Endodermal cell (in vitro differentiated cells): Measurements from ENCODE around the gene ABLIM2. TPM values are rescaled to one million over a fixed set of nuclear protein-coding genes. Genes with fewer than 3 reads are reported as not detected.

Source experiments
- DNase-seq: peaks from one replicate; pipeline ENCODE4 v3.0.0-alpha.2; 2017
- H3K27ac ChIP-seq: 2 replicates; pipeline ENCODE4 v1.5.1; 2013; ENCODE audit warnings: mild to moderate bottlenecking, low read depth, low read length, moderate library complexity
- H3K27me3 ChIP-seq: 2 replicates; pipeline ENCODE4 v1.6.1; 2013; ENCODE audit warnings: mild to moderate bottlenecking, low read length, moderate library complexity; ENCODE audit not compliant: insufficient read depth, control insufficient read depth, poor library complexity, severe bottlenecking
- H3K36me3 ChIP-seq: 2 replicates; pipeline ENCODE4 v1.7.0; 2013; ENCODE audit warnings: mild to moderate bottlenecking, low read length, moderate library complexity; ENCODE audit not compliant: control insufficient read depth, insufficient read depth
- H3K4me1 ChIP-seq: one replicate; pipeline ENCODE4 v1.7.0; 2013; ENCODE audit warnings: low read length; ENCODE audit not compliant: control insufficient read depth, insufficient read depth
- H3K4me3 ChIP-seq: 2 replicates; pipeline ENCODE4 v1.5.1; 2013; ENCODE audit warnings: mild to moderate bottlenecking, low read length, moderate library complexity
- H3K9ac ChIP-seq: 2 replicates; pipeline ENCODE4 v1.6.1; 2013; ENCODE audit warnings: mild to moderate bottlenecking, low read length, moderate library complexity; ENCODE audit not compliant: poor library complexity, severe bottlenecking; ENCODE audit errors: extremely low read depth
- H3K9me3 ChIP-seq: 2 replicates; pipeline ENCODE4 v1.6.1; 2013; ENCODE audit warnings: mild to moderate bottlenecking, low read length, moderate library complexity; ENCODE audit not compliant: control insufficient read depth
- H3K27ac Mint-ChIP-seq: 2 replicates; pipeline ENCODE4 v1.8.0; 2020; ENCODE audit warnings: mixed read lengths
- H3K27me3 Mint-ChIP-seq: 2 replicates; pipeline ENCODE4 v1.8.0; 2021; ENCODE audit warnings: mild to moderate bottlenecking, mixed read lengths; ENCODE audit not compliant: insufficient read depth
- H3K36me3 Mint-ChIP-seq: 2 replicates; pipeline ENCODE4 v1.8.0; 2020; ENCODE audit warnings: low read depth, mixed read lengths
- H3K4me1 Mint-ChIP-seq: 2 replicates; pipeline ENCODE4 v1.8.0; 2020; ENCODE audit warnings: mixed read lengths
- H3K4me3 Mint-ChIP-seq: 2 replicates; pipeline ENCODE4 v1.8.0; 2020; ENCODE audit warnings: mild to moderate bottlenecking, moderate library complexity, mixed read lengths
- H3K9me3 Mint-ChIP-seq: 2 replicates; pipeline ENCODE4 v1.8.0; 2020; ENCODE audit warnings: mild to moderate bottlenecking, mixed read lengths
- WGBS, 2 experiments: methylation state at CpG; one replicate each; pipeline versions ENCODE4 v1.1.5 to v1.1.7; 2013; ENCODE audit warnings: missing lambda C conversion rate in 2 of 2, mixed read lengths in 1 of 2; ENCODE audit not compliant: insufficient coverage in 1 of 2, insufficient read length in 1 of 2; 5-methylcytosine and 5-hydroxymethylcytosine counted together
- total RNA-seq, 2 donors: library from RNA; stranded (reverse); fragmentation: NEBNext Ultra II Directional in 1 of 2; extraction: Animal tissue kit (Norgen Biotek cat#: 25700) in 1 of 2; gene quantifications; 2 replicates in 1 of 2; 3 replicates in 1 of 2; pipeline ENCODE4 v1.2.1, GENCODE V29; 2021
- TF ChIP-seq, protein P1 (sequence below): fragments of 200-600 bp; sonication (generic); conservative IDR thresholded peaks from 2 replicates; pipeline ENCODE4 v1.5.0; 2021; ENCODE audit warnings: antibody characterized with exemption, mild to moderate bottlenecking

ABLIM2 gene
- total RNA-seq, 2 donors from 2014 or later = 0.35 to 1.6 TPM

DNA sequence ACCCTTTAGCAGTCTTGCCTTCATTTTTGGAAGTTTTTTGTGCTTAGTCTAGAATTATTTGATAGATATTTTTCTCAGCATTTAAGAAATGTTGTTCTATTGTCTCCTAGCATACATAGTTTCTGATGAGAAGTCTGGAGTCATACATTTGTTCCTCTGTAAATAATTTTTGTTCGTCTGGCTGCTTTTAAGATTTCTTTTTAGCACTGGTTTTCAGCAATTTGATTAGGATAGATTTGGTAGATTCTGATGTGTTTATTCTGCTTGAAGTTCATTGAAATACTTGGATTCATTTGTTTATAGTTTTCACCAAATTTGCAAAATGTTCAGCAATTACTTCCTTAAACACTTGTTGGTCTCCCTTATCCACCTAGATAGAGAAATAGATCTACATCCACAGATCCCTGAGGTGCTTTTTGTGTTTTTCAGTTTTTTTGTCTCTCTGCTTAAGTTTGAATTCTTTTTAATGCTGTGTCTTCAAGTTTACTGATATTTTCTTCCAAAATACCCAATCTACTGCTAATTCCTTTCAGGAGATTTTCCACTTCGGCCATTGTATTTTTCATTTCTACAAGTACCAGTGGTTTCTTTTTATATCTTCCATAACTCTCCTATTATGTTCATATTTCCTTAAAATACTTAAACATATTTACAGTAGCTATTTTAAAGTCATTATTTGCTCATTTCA, 64.9 kb downstream of the ABLIM2 start:
- Mint-ChIP-seq H3K27ac (no peak overlapping the region), H3K4me3 (no peak overlapping the region), H3K4me1 (no peaks in the 10 kb centered on the region), H3K27me3 (no peaks in the 10 kb centered on the region), H3K36me3 (peaks cover 16% of the 10 kb centered on the region), H3K9me3 (peaks cover 36% of the 10 kb centered on the region)
- no peak for DNase-seq
- Histone ChIP-seq H3K27me3 (no peaks in the 10 kb centered on the region), H3K4me1 (no peaks in the 10 kb centered on the region), H3K9me3 (peaks cover 26% of the 10 kb centered on the region), H3K27ac (no peak overlapping the region), H3K9ac (no peak overlapping the region), H3K4me3 (no peak overlapping the region), H3K36me3 (no peaks in the 10 kb centered on the region)
- WGBS, 2 experiments = 88 to 93% methylated on average over 2 of the region's 2 CpGs
- TF ChIP-seq, protein P1, sequence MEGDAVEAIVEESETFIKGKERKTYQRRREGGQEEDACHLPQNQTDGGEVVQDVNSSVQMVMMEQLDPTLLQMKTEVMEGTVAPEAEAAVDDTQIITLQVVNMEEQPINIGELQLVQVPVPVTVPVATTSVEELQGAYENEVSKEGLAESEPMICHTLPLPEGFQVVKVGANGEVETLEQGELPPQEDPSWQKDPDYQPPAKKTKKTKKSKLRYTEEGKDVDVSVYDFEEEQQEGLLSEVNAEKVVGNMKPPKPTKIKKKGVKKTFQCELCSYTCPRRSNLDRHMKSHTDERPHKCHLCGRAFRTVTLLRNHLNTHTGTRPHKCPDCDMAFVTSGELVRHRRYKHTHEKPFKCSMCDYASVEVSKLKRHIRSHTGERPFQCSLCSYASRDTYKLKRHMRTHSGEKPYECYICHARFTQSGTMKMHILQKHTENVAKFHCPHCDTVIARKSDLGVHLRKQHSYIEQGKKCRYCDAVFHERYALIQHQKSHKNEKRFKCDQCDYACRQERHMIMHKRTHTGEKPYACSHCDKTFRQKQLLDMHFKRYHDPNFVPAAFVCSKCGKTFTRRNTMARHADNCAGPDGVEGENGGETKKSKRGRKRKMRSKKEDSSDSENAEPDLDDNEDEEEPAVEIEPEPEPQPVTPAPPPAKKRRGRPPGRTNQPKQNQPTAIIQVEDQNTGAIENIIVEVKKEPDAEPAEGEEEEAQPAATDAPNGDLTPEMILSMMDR = no peak

- 83 to 100% methylated on average over 1 to 2 of the region's 2 CpGs for WGBS, 2 experiments
- Mint-ChIP-seq H3K4me3 (no peak overlapping the region), H3K27ac (no peak overlapping the region), H3K36me3 (peaks cover 16% of the 10 kb centered on the region), H3K27me3 (no peaks in the 10 kb centered on the region), H3K4me1 (no peaks in the 10 kb centered on the region), H3K9me3 (peaks cover 36% of the 10 kb centered on the region)
- Histone ChIP-seq H3K27me3 (no peaks in the 10 kb centered on the region), H3K4me3 (no peak overlapping the region), H3K9me3 (peaks cover 26% of the 10 kb centered on the region), H3K4me1 (no peaks in the 10 kb centered on the region), H3K9ac (no peak overlapping the region), H3K27ac (no peak overlapping the region), H3K36me3 (no peaks in the 10 kb centered on the region)
- no peak for DNase-seq
- TF ChIP-seq, protein P1 = no peak
Observed at GRCh38 chr4:8092282-8092681, 66.3 kb downstream of the ABLIM2 start.

GRCh38 chr4:8090744-8091301, 67.8 kb downstream of the ABLIM2 start:
- H3K4me1 ChIP-seq = no peaks in the 10 kb centered on the region
- no peak overlapping the region for H3K9ac ChIP-seq
- H3K27me3 Mint-ChIP-seq = no peaks in the 10 kb centered on the region
- peaks cover 26% of the 10 kb centered on the region for H3K9me3 ChIP-seq
- H3K27ac ChIP-seq = no peak overlapping the region
- H3K27ac Mint-ChIP-seq = no peak overlapping the region
- no peak overlapping the region for H3K4me3 ChIP-seq
- no peak for DNase-seq
- H3K4me3 Mint-ChIP-seq = no peak overlapping the region
- TF ChIP-seq, protein P1 = no peak
- H3K4me1 Mint-ChIP-seq = peaks cover 2% of the 10 kb centered on the region
- H3K36me3 Mint-ChIP-seq = peaks cover 13% of the 10 kb centered on the region
- no peaks in the 10 kb centered on the region for H3K36me3 ChIP-seq
- WGBS, 2 experiments = 65 to 88% methylated on average over 5 to 12 of the region's 12 CpGs
- peaks cover 33% of the 10 kb centered on the region for H3K9me3 Mint-ChIP-seq
- no peaks in the 10 kb centered on the region for H3K27me3 ChIP-seq
